Posterior cingulate gyrus (tissue), 11 donors: Measurements from ENCODE around the gene PDE4D.

Experiments
- DNase-seq, 10 donors: peaks; one replicate each; pipeline versions ENCODE4 v3.0.0 to v3.0.0-alpha.2; 2020 to 2021; ENCODE audit warnings: mixed read lengths in 3 of 10
- intact Hi-C: fragments of 100-400 bp; cut with DNase I; formaldehyde crosslinking; loops from one replicate; pipeline ENCODE4 v1.15.1; 2023

The PDE4D gene

DNA sequence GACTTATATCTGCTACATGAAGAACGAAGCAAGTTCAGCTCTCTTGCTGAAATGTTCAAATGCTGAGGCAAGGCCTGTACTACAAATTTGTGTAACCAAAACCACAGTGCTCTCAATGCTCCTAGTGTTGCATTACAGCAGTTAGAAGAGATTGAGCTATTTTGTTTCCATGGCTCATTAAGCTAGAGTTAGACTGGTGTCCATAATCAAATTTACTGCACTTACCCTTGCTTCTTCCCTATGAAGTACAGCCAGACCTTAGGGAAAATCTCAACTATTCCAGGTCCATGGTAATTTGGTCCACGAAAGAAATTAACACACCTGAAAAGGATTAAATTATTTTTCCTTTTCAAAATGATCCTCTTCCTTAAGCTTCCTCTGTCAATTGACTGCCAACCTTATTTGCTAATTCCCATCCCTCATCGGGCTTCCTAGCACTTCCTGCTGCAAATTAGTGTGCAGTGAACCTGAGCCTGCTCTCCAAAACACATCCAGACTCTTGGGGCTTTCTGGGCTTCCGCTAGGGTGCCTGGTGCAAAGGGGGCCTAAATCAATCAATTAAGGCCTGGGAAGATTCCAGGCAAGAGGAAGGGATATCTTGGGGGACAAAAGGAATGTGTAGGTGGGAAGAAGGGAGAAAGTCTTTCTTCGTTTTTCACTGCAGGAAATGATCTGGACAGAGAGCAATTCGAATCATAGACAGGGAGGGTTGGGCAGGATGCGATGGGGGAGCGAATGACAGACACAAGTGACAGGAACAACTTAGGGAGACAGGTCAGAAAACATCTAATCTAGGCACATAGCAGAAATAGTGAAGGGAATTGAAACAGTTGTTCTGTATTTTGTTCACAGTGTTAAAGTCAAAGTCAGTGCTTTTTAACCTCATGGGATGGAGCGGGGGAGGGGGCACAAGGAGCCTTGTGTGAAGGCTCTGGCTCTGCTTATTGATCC, 768.2 kb downstream of the PDE4D start:
- intact Hi-C loops: no loop called here
- DNase-seq: no peak

DNA sequence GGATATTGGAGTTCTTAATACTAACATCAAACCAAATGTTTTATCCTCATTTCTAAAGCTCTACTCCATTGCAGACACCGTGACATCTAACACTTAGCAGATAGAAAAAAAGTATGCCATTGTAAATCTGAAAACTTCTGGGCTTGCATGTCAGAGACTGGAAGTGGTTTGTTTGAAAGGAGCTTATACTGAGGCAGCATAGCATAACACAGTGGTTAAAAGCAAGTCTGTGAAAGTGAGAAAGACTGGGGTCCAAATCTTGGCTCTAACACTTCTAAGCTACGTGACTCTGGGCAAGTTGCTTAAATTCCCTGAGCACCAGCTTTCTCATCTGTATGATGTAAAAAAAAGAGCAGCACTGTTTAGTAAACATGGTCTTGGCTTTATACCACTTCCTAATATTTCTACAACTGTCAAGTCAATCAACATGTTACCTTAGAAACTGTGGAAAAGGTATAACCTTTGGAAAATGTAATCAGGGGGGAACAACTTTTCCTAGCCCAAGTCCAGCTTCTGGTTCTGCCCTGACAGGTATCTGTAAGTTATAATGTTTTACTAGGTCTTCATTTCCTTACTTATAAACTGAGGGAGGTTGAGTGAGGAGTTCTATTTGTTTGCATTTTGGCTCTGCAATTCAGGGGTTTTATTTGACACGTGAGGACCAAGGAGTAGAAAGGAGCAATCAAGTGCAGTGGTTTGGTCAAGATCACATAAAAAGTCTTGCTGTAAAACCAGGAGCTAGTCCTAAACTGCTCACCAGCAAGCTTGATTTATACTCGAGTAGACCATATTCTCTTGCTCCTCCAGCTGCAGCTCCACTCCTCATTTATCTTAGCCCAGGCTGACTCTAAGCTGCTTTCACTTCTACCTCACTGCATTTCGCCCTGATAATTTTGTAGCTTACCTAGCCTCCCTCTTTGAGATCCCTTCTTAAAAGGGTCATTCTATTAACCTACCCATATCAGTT, 769.6 kb downstream of the PDE4D start:
- DNase-seq: no peak
- intact Hi-C loops: no loop called here

DNA sequence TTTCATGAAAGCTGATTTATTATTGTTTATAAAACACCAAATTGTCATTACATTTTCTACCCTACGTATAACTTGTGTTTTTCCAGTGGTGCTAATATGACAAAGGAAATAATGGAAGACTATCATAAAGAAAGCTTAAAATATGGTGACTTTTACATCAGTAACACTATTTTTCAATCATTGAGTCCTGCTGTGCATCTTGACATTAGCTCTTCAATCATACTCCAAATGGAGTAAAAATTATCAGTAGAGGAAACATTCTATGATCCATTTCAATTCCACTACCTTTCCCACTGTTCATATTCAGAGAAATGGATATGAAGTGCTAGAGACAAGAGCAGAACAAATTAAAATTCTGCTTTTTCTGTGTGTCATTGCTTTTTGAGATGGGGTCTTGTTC, 774.0 kb downstream of the PDE4D start:
- no peak for DNase-seq
- intact Hi-C loops: no loop called here

DNA sequence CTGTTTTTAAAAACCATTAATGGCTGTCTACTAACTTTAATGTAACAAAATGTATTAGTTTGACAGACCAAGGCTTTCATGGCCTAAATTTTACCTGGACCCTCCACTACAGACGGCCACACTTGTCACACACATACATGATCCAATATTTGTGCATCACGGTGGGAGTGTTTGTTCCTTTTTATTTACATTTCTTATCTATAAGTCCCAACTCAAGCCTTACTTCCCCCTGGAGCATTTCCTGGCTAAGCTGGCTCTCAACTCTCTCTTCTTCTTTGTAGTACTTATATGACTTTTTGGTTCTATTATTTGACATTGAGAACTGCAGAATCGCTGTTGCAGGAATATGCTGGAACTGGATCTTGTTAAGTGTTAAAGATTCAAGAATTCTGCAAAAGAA, 776.2 kb downstream of the PDE4D start:
- no peak for DNase-seq
- intact Hi-C loops: no loop called here

GRCh38 chr5:59116231-59116865, 777.2 kb downstream of the PDE4D start:
- intact Hi-C loops: no loop called here
- DNase-seq: peak in 1 of 10 donors; percentile 32

GRCh38 chr5:59115345-59115744, 778.2 kb downstream of the PDE4D start:
- intact Hi-C loops: no loop called here
- no peak for DNase-seq

- DNase-seq: no peak
- intact Hi-C loops: no loop called here
Observed at GRCh38 chr5:59109383-59109782, 784.1 kb downstream of the PDE4D start.

DNA sequence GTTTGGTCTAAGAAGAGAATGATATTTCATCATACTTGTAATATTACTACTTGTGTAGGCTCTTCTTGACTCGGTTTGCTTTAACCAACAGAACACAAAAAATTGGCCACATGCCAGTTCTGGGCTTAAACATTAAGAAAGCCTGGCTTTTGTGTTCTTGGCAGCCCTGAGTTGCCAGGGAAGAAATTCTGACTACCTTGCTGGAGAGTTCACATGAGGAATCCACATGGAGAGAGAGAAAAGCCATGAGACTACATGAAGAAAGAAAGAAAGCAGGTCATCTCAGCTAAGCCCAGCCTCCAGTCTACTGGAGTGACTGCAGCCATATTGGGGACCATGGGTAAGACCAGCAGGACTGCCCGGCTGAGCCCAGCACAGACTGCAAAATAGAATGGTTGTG, 785.8 kb downstream of the PDE4D start:
- intact Hi-C loops: no loop called here
- DNase-seq: no peak

DNA sequence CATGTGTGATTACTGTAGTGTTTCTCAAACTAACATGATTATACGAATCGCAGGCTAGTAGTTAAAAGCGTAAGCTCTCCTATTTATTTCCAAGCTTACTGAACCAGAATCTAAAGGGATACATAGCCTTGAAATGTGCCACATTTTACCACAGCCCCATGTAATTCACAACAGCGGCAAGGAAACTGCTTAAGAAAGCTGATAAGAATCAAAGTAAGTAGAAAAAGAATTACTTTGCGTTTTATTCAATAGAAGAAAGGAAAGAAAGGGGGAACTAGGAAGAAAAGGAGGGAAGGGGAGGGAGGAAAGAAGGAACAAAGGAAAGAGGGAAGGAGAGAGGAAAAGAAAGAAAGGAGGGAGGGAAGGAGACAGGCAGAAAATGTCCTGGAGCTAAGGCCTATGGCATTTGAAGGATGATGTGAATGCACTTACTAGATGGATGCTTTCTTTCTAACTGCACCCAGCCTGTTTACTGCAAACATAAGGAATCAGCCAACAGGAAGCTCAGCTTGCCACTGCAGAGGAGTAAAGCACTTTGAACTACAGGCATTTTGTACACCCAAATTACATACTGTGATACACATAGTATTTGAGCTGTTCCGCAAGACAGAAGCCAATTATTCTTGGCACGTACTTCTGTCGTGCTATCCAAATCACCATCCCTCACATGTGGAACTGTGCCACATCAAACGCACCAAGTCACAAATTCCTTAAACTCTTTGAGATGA, 789.0 kb downstream of the PDE4D start:
- DNase-seq: no peak

DNA sequence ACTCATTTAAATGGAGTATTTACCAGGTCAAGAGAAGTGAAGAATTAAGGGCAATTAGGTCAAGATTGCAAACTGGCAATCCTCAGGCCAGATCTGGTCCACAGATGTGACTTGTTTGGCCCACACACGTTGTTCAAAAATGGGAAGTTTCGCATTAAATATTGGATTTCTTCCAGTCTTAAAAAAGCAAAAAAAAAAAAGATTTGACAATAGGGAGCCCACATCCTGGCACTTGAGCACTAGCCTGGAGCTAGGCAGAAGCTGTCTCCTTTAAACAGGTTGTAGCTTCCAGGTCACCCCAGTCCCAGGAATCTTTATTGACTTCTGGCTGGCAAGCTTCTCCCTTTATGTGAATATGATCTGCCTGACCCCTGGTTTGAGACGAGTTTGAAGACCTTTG, 790.2 kb downstream of the PDE4D start:
- intact Hi-C loops: no loop called here
- no peak for DNase-seq

More for the DNA sequence above, 789.0 kb downstream of the PDE4D start:
- intact Hi-C loops: no loop called here

- no peak for DNase-seq
- intact Hi-C loops: no loop called here
Observed at GRCh38 chr5:59102437-59102836, 791.1 kb downstream of the PDE4D start.

GRCh38 chr5:59100875-59101274, 792.7 kb downstream of the PDE4D start:
- intact Hi-C loops: no loop called here
- DNase-seq: no peak

DNA sequence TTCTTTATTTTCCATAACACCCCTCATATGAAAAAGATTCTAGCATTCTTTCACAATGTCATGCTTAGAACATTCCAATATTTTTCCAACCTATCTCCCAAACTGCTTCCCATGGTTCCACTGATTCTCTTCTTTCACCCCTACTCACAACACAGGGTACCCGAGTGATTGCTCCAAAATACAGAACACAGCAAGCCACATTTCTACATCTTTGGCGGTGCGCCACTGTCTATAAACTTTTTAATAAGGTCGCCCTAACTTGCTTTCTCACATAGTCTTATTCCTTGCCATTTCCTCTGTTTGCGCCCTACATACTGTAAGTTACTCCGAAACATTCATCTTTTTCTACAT, 793.6 kb downstream of the PDE4D start:
- intact Hi-C loops: no loop called here

DNA sequence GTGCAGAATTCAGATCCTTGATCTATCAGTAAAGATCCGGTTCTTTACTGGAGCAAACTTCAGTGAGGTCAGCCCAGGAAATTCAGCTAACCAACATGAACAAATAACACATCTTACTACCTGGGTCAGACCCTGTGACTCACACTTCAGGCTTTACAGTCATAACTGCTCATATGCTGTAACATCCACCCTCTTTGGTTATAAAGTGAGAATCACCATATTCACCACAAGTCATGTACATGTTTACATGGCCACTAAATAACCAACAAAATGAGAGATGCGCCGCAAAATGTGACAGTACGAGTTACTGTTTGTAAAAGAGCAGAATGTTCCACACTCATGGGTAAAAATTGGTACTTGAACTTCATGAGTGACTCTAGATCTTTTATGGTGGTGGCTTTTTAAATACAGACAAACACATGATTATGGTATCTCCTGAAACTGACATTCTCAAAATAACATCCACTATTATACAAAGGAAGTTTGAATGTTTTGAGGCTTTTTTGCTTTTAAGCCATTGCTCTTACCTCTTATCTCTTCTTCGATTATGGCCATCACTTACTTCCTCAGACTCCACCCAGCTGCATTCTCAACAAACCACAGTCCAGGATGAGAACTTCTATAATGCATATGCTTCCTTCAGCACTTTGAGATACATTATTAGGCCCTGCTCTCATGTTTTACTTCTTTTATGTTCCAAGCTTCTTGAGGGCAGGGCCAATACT, 794.1 kb downstream of the PDE4D start:
- intact Hi-C loops: no loop called here
- DNase-seq: no peak

More for the DNA sequence above, 793.6 kb downstream of the PDE4D start:
- DNase-seq: no peak

- no peak for DNase-seq
- intact Hi-C loops: no loop called here
Observed at GRCh38 chr5:59098743-59099142, 794.8 kb downstream of the PDE4D start.

GRCh38 chr5:59097712-59098111, 795.8 kb downstream of the PDE4D start:
- intact Hi-C loops: no loop called here

GRCh38 chr5:59097116-59097515, 796.4 kb downstream of the PDE4D start:
- intact Hi-C loops: no loop called here

More at GRCh38 chr5:59097712-59098111, 795.8 kb downstream of the PDE4D start:
- no peak for DNase-seq

DNA sequence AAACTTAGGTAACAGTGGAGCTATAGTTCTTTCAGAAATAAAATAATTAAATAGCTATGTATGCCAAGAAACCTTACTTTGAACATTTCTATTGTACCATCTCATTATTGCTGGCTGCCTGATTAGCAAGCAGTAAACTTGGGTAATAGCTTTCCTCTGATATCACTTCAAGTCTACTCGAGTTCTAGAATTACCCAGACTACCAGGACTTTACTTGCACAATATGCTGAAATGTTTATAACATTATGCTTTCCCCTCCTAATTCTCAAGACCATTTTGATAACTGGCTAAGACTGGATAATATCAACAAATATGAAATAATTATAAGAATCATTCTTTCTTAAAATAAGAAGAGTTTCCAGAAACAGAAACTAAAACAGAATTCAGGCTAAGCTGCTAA, 798.0 kb downstream of the PDE4D start:
- no peak for DNase-seq

More at GRCh38 chr5:59097116-59097515, 796.4 kb downstream of the PDE4D start:
- no peak for DNase-seq

GRCh38 chr5:59094864-59095263, 798.7 kb downstream of the PDE4D start:
- no peak for DNase-seq
- intact Hi-C loops: no loop called here

More for the DNA sequence above, 798.0 kb downstream of the PDE4D start:
- intact Hi-C loops: no loop called here
